RKO (cell line): Measurements from ENCODE around the gene AK5.
A peak's percentile ranks its signal among the peaks of the same experiment; 100 is the strongest.
"Not testable (repeated sequence)": the region's sequence is repeated elsewhere in the genome, so short reads cannot be mapped to it uniquely, and the experiment has no call there.

Source experiments
- DNase-seq: peaks from one replicate; pipeline ENCODE4 v3.0.0-alpha.2; 2016; ENCODE audit warnings: low spot score

The AK5 gene

GRCh38 chr1:77287535-77287934, 5.7 kb downstream of the AK5 start:
- no peak for DNase-seq

GRCh38 chr1:77288275-77288674, 6.5 kb downstream of the AK5 start:
- no peak for DNase-seq

DNA sequence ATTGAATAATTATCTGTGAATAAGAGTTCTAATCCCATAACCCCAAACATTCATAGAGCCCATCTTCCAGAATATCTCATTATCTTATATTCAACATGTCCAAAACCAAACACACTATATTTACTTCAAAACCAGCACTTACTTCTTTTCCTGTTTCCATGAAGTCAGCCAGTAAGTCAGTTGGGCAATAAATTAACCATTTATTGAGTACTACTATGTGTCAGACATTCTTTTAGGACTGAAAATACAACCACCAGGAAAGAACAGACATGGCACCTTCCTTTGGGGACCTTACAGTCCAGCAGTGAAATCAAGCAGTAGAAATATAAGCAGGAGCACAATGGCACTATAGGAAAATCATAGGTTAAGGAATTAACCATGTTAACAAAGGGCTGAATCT, 8.8 kb downstream of the AK5 start:
- DNase-seq, result no peak

- no peak for DNase-seq
Observed at GRCh38 chr1:77292551-77292950, 10.7 kb downstream of the AK5 start.

GRCh38 chr1:77300566-77300965, 18.7 kb downstream of the AK5 start:
- no peak for DNase-seq

DNA sequence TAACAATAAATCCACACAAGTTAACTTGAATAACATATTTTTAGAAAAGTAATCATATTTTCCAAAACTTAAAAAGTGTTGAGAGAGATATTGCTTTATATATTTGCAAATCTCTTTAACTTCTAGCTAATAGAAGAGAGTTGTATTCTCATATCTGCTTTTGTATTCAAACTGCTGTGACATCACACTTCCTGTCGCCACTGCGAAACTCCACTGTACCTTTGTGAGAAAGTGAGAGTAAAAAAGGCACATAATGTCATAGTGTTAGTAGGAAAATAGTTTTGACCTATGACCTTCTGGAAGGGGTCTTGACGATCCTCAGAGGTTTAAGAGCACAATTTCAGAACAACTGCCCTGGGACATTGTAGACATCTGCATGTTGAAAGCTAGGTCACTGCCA, 21.6 kb downstream of the AK5 start:
- DNase-seq, result no peak

- no peak for DNase-seq
Observed at GRCh38 chr1:77308889-77309621, 27.2 kb downstream of the AK5 start.

DNA sequence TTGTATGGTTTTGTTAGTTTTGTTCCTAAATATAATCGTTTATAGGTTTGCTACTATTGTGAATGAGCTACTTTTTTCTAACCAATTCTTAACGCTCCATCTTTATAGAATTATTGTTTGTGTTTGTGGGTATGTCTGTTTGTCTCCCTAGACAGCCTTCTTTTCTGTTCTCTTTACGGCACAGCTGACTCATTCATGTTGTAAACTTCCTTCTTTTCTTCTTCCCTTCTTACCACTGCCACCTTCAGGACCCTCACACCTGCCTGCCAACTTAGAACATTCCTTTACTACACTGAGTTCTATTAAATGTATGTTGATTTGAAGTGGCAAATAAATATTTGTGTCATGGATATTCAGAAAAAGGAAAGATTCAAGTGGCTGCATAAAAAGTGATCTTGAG, 29.1 kb downstream of the AK5 start:
- DNase-seq, result no peak

GRCh38 chr1:77312364-77312763, 30.5 kb downstream of the AK5 start:
- not testable (repeated sequence) for DNase-seq

DNA sequence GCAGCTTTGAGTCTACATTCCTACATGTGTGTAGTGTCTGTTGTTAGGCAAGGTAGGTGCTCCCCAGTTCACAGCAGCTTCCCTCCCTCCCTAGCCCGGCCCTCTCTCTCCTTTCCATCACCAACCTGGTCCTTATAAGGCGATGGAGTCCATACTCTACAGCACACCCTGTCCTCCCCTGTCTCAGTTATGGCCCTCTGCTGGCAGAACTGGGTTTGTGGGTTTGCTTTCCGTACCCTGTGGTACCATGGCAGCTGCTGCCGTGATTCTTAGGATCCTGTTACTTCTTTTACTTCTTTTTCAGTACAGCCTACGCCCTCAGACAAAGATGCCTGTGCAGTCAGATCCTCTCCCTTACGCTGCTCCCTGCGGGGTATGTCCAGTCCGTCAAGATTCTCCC, 31.7 kb downstream of the AK5 start:
- peak; percentile 49 for DNase-seq

DNA sequence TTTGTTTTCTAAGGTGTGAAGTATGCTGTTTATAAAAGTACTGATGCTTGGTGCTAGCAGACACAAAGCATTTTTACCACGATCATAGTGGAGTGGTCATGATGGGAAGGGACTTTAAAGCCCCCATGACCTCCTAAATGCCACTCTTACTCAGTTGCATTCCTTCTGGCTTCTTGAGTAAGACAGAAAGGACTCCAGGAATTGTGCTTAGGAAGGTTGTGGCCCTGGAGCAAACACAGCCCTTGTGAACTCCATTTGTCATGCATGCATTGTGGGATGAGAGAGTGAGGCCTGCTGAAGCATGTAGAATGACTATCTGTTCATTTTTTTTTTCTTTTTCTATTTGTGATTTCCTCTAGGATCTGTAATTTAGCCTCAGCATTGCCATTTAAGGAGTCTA, 34.2 kb downstream of the AK5 start:
- no peak for DNase-seq

- DNase-seq, result no peak
Observed at GRCh38 chr1:77316966-77317365, 35.1 kb downstream of the AK5 start.

DNA sequence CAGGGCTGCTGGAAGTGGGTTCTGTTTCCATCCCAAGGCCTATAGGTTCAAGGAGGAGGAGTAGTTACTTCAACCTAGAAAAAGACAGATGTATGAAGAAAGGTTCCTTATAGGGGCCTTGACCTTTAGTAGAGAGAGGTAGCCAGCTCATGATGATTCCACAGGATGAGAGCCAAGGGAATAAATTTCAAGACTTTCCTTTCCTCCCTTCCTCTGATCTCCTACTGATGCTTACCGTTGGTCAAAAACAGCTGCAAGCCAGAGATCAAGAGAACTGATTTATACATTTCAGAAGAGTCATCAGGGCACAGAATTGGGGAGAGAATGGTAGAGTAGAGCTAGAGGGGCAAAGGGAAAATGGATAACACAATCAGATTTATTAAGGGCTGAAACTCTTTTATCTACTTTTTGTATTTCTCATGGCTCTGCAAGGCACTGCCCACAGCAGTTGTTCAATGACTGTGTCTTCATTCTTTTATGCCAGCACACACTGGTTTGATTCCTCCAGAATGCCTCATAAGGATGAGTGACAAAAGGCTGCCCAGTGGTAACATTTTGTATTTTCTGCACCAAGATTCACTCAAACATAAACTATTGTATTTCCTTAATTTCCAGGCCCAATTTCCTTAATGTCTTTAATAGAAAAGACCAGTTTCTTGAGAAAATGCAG, 37.4 kb downstream of the AK5 start:
- no peak for DNase-seq

GRCh38 chr1:77322061-77322900, 40.5 kb downstream of the AK5 start:
- peak; percentile 9 for DNase-seq

DNA sequence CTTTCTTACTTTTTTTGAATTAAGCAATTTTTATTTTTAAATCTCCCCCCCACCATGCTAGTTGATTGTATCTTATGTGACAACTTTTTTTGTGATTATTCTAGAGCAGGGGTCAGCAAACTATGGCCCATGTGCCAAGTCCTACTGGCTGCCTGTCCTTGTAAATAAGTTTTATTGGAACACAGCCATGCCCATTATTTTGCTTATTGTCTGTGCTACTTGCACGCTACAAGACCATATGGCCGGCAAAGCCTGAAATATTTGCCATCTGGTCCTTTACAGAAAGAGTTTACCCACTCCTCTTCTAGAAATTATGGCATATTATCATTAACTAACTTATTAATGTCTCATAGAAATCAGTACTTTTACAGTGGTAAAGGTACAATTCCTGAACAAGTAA, 51.7 kb downstream of the AK5 start:
- no peak for DNase-seq

GRCh38 chr1:77336729-77337128, 54.9 kb downstream of the AK5 start:
- DNase-seq, result no peak

GRCh38 chr1:77339326-77339725, 57.5 kb downstream of the AK5 start:
- DNase-seq, result no peak

GRCh38 chr1:77341195-77341594, 59.4 kb downstream of the AK5 start:
- DNase-seq, result no peak

DNA sequence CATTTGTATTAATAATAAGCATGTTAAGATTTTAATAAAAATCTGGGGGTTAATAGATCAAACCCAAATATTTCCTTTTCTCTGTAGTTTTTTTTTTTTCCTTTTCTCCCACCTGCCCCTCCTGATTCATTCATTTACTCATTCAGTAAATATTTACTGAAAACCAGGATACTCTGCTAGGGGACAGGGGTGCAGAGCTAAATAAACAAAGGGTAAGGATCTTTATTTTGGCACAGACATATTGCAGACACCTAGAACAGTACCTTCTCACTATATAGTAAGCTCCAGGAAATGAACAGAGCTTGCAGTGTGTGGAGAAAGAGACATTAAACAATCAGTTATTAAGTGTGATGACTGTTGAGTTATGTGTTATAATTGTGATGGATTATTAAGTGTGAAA, 60.9 kb downstream of the AK5 start:
- DNase-seq, result no peak

DNA sequence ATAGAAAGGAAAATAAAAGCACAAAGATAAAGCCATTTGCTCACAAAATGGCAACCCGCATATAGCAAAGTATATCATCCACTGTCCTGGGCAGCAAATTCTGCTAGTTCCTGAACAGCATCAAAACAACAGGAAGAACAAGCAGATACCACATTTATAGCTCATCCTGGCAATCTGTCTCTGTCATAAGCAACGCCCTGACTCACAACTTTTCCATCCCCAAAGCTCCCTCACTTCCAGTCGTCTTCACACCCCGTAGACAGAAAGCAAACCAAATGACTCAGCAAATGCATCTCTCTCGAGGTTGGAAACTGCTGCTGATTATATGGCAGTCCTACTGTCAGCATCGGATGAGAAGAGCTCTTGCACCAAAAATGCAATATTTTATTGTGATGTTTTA, 65.8 kb downstream of the AK5 start:
- DNase-seq, result peak; percentile 79

DNA sequence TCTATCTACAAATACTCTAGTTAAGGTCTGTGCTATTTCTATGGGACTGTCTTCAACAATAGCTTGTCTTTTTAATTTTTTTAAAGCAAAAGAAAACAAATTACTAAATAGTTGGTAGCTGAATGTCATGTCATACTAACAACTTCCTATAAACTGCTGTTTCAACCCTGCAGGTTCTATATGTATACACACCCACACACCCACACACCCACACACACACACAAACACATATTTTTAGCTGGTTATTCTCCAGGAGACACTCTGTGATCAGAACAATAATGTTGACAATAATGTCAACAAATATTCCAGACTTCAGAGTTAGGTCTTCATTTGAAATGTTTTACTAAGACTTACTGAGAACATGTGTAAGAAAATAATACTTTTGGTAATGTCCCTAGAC, 66.7 kb downstream of the AK5 start:
- no peak for DNase-seq

DNA sequence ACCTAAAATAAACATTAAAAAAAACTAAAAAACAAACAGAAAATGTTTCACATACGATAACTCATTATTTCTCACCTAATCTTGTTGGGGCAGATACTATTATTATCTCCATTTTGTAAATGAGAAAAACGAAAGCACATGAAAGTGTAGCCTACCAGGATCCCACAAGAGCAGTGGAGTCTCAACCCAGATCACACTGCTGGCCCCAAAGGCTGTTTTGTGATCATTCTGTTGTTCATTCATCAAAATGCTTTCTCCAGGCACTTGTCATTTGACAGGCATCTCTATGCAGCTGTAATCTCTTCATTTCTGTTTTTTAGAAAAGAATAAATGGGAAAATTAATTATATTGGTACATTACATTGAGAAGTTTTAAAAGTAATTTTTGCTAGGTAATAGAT, 67.5 kb downstream of the AK5 start:
- DNase-seq, result no peak
